ENCODE results near the gene TRIO. TPM values are rescaled to one million over a fixed set of nuclear protein-coding genes. Genes with fewer than 3 reads are reported as not detected.

Gene TRIO
- polyA plus RNA-seq, 1 of the 3 experiments (the other 2 are of a cell fraction) = 229 TPM

- Histone ChIP-seq H3K27ac (ENCODE audit: low read depth in 2 of 2, low read length in 1 of 2) (no peak overlapping the region), H3K4me2 (no peak overlapping the region), H3K9me2 (no peaks in the 10 kb centered on the region), H3K36me3 (replicated peaks in 1 of 2; ENCODE audit: control insufficient read depth in 1 of 2, insufficient read depth in 2 of 2, low read length in 1 of 2) (no peaks in the 10 kb centered on the region), H2AFZ (ENCODE audit: low read depth) (no peak overlapping the region), H3K9me3 (no peaks in the 10 kb centered on the region), H3K4me3 (ENCODE audit: low read depth in 2 of 2, low read length in 1 of 2) (no peak overlapping the region), H3K4me1 (ENCODE audit: control insufficient read depth in 1 of 2, insufficient read depth in 2 of 2, low read depth in 1 of 2, low read length in 1 of 2) (peaks cover 35 to 39% of the 10 kb centered on the region in 2 experiments), H3F3A (replicated peaks; ENCODE audit: insufficient read depth) (no peaks in the 10 kb centered on the region), H3K9ac (no peak overlapping the region), H3K79me2 (ENCODE audit: insufficient read depth) (peaks cover 100% of the 10 kb centered on the region), H3K27me3 (ENCODE audit: insufficient read depth) (no peaks in the 10 kb centered on the region), H4K20me1 (ENCODE audit: insufficient read depth) (peaks cover 96% of the 10 kb centered on the region)
- POLR2A ChIA-PET = no interaction called here
- DNase-seq = no peak
- TF ChIP-seq, protein P1, sequence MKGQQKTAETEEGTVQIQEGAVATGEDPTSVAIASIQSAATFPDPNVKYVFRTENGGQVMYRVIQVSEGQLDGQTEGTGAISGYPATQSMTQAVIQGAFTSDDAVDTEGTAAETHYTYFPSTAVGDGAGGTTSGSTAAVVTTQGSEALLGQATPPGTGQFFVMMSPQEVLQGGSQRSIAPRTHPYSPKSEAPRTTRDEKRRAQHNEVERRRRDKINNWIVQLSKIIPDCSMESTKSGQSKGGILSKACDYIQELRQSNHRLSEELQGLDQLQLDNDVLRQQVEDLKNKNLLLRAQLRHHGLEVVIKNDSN (IDR thresholded peaks at IDR 0.05; ENCODE audit: borderline replicate concordance, low read depth) = no peak
- TF ChIP-seq SIN3A (IDR thresholded peaks at IDR 0.05; ENCODE audit: borderline replicate concordance, low read depth, low read length) (no peak), TAF1 (IDR thresholded peaks at IDR 0.05; ENCODE audit: borderline replicate concordance, low read depth, low read length) (no peak), ELF1 (IDR thresholded peaks at IDR 0.05) (no peak), EZH2phosphoT487 (IDR thresholded peaks at IDR 0.05; ENCODE audit: borderline replicate concordance, low read depth) (no peak), SMC3 (IDR thresholded peaks at IDR 0.05; ENCODE audit: low read depth, low read length) (no peak), TCF12 (IDR thresholded peaks at IDR 0.05) (no peak), RAD21 (IDR thresholded peaks at IDR 0.05; ENCODE audit: low read length) (no peak), YY1 (IDR thresholded peaks at IDR 0.05; ENCODE audit: low read depth) (no peak), REST (IDR thresholded peaks at IDR 0.05; ENCODE audit: low read depth, low read length) (no peak), JUND (IDR thresholded peaks at IDR 0.05) (no peak), NFIC (IDR thresholded peaks at IDR 0.05; ENCODE audit: borderline replicate concordance) (no peak)
- WGBS (ENCODE audit: low lambda C conversion rate) = 93% methylated on average over 4 of the region's 4 CpGs
- CTCF ChIA-PET = no interaction called here
Observed at GRCh38 chr5:14235872-14236271, 92.7 kb downstream of the TRIO start.

DNA sequence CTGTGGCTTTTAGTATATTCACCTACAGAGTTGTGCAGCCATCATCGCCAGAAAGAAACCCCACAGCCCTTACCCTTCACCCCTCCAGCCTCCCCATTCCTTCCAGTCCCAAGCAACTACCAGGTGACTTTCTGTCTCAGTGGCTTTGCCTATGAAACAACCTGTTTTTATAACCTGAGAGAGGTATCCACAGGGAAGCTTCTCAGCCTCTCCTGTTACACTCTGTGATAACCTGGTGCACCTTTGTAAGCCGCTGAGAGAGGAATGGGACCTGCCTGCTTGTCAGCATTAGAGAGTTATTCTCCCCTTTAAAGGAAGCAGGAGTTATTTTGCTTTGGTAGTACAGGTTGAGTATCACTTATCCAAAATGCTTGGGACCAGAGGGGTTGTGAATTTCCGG is 93.6 kb downstream of the TRIO start:
- ChIA-PET POLR2A (no interaction called here), CTCF (no interaction called here)
- Histone ChIP-seq H3K4me3 (ENCODE audit: low read depth in 2 of 2, low read length in 1 of 2) (no peak overlapping the region), H3K9me3 (no peaks in the 10 kb centered on the region), H3K4me2 (peak overlapping the region; percentile 7), H2AFZ (ENCODE audit: low read depth) (no peak overlapping the region), H3K9me2 (no peaks in the 10 kb centered on the region), H3K4me1 (ENCODE audit: control insufficient read depth in 1 of 2, insufficient read depth in 2 of 2, low read depth in 1 of 2, low read length in 1 of 2) (peaks cover 40 to 42% of the 10 kb centered on the region in 2 experiments), H3K27me3 (ENCODE audit: insufficient read depth) (no peaks in the 10 kb centered on the region), H3K79me2 (ENCODE audit: insufficient read depth) (peaks cover 100% of the 10 kb centered on the region), H3K9ac (no peak overlapping the region), H3K36me3 (replicated peaks in 1 of 2; ENCODE audit: control insufficient read depth in 1 of 2, insufficient read depth in 2 of 2, low read length in 1 of 2) (no peaks in the 10 kb centered on the region), H4K20me1 (ENCODE audit: insufficient read depth) (peaks cover 96% of the 10 kb centered on the region), H3F3A (replicated peaks; ENCODE audit: insufficient read depth) (no peaks in the 10 kb centered on the region), H3K27ac (ENCODE audit: low read depth in 2 of 2, low read length in 1 of 2) (peak overlapping the region in 1 of 2 experiments; percentile 40; a peak in 2 of 4 replicates)
- DNase-seq = no peak
- 92% methylated on average over 3 of the region's 3 CpGs for WGBS (ENCODE audit: low lambda C conversion rate)
- TF ChIP-seq, protein P2, sequence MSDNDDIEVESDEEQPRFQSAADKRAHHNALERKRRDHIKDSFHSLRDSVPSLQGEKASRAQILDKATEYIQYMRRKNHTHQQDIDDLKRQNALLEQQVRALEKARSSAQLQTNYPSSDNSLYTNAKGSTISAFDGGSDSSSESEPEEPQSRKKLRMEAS (IDR thresholded peaks at IDR 0.05; ENCODE audit: low read depth) = no peak
- no peak for TF ChIP-seq NFIC (IDR thresholded peaks at IDR 0.05; ENCODE audit: borderline replicate concordance)
- TF ChIP-seq NRF1 (IDR thresholded peaks at IDR 0.05; ENCODE audit: low read depth, low read length) = no peak
- TF ChIP-seq, protein P3, sequence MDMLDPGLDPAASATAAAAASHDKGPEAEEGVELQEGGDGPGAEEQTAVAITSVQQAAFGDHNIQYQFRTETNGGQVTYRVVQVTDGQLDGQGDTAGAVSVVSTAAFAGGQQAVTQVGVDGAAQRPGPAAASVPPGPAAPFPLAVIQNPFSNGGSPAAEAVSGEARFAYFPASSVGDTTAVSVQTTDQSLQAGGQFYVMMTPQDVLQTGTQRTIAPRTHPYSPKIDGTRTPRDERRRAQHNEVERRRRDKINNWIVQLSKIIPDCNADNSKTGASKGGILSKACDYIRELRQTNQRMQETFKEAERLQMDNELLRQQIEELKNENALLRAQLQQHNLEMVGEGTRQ (IDR thresholded peaks at IDR 0.05; ENCODE audit: borderline replicate concordance, low read depth, low read length) = no peak
- TF ChIP-seq, protein P4, sequence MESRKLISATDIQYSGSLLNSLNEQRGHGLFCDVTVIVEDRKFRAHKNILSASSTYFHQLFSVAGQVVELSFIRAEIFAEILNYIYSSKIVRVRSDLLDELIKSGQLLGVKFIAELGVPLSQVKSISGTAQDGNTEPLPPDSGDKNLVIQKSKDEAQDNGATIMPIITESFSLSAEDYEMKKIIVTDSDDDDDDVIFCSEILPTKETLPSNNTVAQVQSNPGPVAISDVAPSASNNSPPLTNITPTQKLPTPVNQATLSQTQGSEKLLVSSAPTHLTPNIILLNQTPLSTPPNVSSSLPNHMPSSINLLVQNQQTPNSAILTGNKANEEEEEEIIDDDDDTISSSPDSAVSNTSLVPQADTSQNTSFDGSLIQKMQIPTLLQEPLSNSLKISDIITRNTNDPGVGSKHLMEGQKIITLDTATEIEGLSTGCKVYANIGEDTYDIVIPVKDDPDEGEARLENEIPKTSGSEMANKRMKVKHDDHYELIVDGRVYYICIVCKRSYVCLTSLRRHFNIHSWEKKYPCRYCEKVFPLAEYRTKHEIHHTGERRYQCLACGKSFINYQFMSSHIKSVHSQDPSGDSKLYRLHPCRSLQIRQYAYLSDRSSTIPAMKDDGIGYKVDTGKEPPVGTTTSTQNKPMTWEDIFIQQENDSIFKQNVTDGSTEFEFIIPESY (IDR thresholded peaks at IDR 0.05; ENCODE audit: borderline replicate concordance, low read depth) = no peak
- TF ChIP-seq IRF3 (IDR thresholded peaks at IDR 0.05; ENCODE audit: low read depth, low read length) = no peak
- no peak for TF ChIP-seq EZH2phosphoT487 (IDR thresholded peaks at IDR 0.05; ENCODE audit: borderline replicate concordance, low read depth)
- TF ChIP-seq, protein P1 (IDR thresholded peaks at IDR 0.05; ENCODE audit: borderline replicate concordance, low read depth) = no peak
- TF ChIP-seq RAD21 (IDR thresholded peaks at IDR 0.05; ENCODE audit: low read length) = no peak
- TF ChIP-seq POLR2AphosphoS5 (IDR thresholded peaks at IDR 0.05; ENCODE audit: low read depth, low read length) = no peak
- TF ChIP-seq RFX5 (IDR thresholded peaks at IDR 0.05; ENCODE audit: low read length) = no peak
